Endothelial cell of umbilical vein (primary cell): ENCODE measurements around the gene CYP21A2. TPM values are rescaled to one million over a fixed set of nuclear protein-coding genes. Genes with fewer than 3 reads are reported as not detected.

Source experiments
- BruUV-seq: library from RNA; stranded (reverse); fragments of 400-500 nt; replicated peaks from 2 replicates; lab custom pipeline; 2021; lab: Mats Ljungman, UMichigan
- CTCF ChIA-PET: fragments of 300-600, 350-600 bp; sonication (Branson Sonifier 250); formaldehyde crosslinking; loops from one replicate; lab custom pipeline; 2021; ENCODE audit warnings: antibody characterized with exemption, inconsistent platforms; lab: Charles Lee
- POLR2A ChIA-PET: fragments of 300-600, 350-600 bp; sonication (Branson Sonifier 250); formaldehyde crosslinking; loops from one replicate; lab custom pipeline; 2021; ENCODE audit warnings: antibody characterized with exemption, inconsistent platforms; lab: Charles Lee
- DNase-seq: peaks from one replicate; pipeline ENCODE4 v3.0.0-alpha.2; 2011; ENCODE audit warnings: low read depth, low spot score
- FAIRE-seq: peaks from 2 replicates; lab custom pipeline; 2011; peaks lifted over from hg19 to GRCh38; lab: Jason Lieb, UNC
- H2AFZ ChIP-seq: 2 replicates; pipeline ENCODE4 v1.6.0; 2012; ENCODE audit warnings: low read depth, low read length, control low read depth, inconsistent platforms
- H3K27ac ChIP-seq: 2 replicates; pipeline ENCODE4 v1.5.1; 2011; ENCODE audit warnings: low read depth, mild to moderate bottlenecking, control low read depth, low read length, moderate library complexity; ENCODE audit not compliant: insufficient read depth
- H3K27me3 ChIP-seq, 2 experiments: 2 replicates each; pipeline versions ENCODE4 v1.6.0 to v1.6.1; 2011; ENCODE audit warnings: low read length in 2 of 2, mixed read lengths in 1 of 2; ENCODE audit not compliant: control insufficient read depth in 2 of 2, insufficient read depth in 2 of 2
- H3K36me3 ChIP-seq, 2 experiments: 2 replicates in 1 of 2; 3 replicates in 1 of 2; pipeline ENCODE4 v1.5.1; 2011; ENCODE audit warnings: low read length in 2 of 2, mild to moderate bottlenecking in 1 of 2, moderate library complexity in 1 of 2; ENCODE audit not compliant: control insufficient read depth in 2 of 2, insufficient read depth in 2 of 2; ENCODE audit errors: extremely low read depth in 1 of 2
- H3K4me1 ChIP-seq: 3 replicates; pipeline ENCODE4 v1.5.1; 2011; ENCODE audit warnings: mild to moderate bottlenecking, low read length; ENCODE audit not compliant: control insufficient read depth, insufficient read depth; ENCODE audit errors: extremely low read depth
- H3K4me2 ChIP-seq: 2 replicates; pipeline ENCODE4 v1.6.1; 2011; ENCODE audit warnings: low read length, control low read depth, mixed read lengths; ENCODE audit not compliant: insufficient read depth
- H3K4me3 ChIP-seq, 3 experiments: fragments of 200-600 bp in 1 of 3; sonication (generic), shearing (Covaris generic) in 1 of 3; replicated peaks in 1 of 3; 2 replicates each; pipeline ENCODE4 v1.5.1; 2011 to 2016; ENCODE audit warnings: control low read depth in 3 of 3, low read length in 3 of 3, mild to moderate bottlenecking in 2 of 3, inconsistent platforms in 1 of 3, low read depth in 1 of 3, moderate library complexity in 1 of 3; ENCODE audit not compliant: insufficient read depth in 1 of 3
- H3K79me2 ChIP-seq: 2 replicates; pipeline ENCODE4 v1.6.0; 2012; ENCODE audit warnings: low read length, inconsistent platforms; ENCODE audit not compliant: control insufficient read depth, insufficient read depth
- H3K9ac ChIP-seq: replicated peaks from 2 replicates; pipeline ENCODE3; 2011; ENCODE audit warnings: low read length, control low read depth; ENCODE audit not compliant: insufficient read depth; ENCODE audit errors: extremely low read depth
- H3K9me1 ChIP-seq: replicated peaks from 3 replicates; pipeline ENCODE4 v1.6.0; 2011; ENCODE audit warnings: mild to moderate bottlenecking, low read length; ENCODE audit not compliant: control insufficient read depth, insufficient read depth; ENCODE audit errors: extremely low read depth
- H3K9me3 ChIP-seq: replicated peaks from 2 replicates; pipeline ENCODE4 v1.5.1; 2012; ENCODE audit warnings: low read length, inconsistent platforms; ENCODE audit not compliant: control insufficient read depth, insufficient read depth
- H4K20me1 ChIP-seq: replicated peaks from 2 replicates; pipeline ENCODE3; 2011; ENCODE audit warnings: mild to moderate bottlenecking, low read length; ENCODE audit not compliant: control insufficient read depth, insufficient read depth; ENCODE audit errors: extremely low read depth
- EZH2 ChIP-seq: IDR thresholded peaks from 2 replicates; pipeline ENCODE4 v1.6.1; 2012; ENCODE audit warnings: borderline replicate concordance, low read depth, mild to moderate bottlenecking, moderate library complexity, low read length, inconsistent platforms; ENCODE audit not compliant: severe bottlenecking
- FOS ChIP-seq: IDR thresholded peaks from 2 replicates; pipeline ENCODE4 v1.6.1; 2011; ENCODE audit warnings: mild to moderate bottlenecking, low read length, moderate library complexity, borderline replicate concordance; ENCODE audit not compliant: insufficient read depth
- GATA2 ChIP-seq: IDR thresholded peaks from 2 replicates; pipeline ENCODE4 v1.7.0; 2011; ENCODE audit warnings: low read depth, mild to moderate bottlenecking, moderate library complexity, mixed read lengths, low read length; ENCODE audit not compliant: insufficient read length, insufficient read depth
- JUN ChIP-seq: IDR thresholded peaks from 2 replicates; pipeline ENCODE4 v1.6.1; 2011; ENCODE audit warnings: borderline replicate concordance, low read depth; ENCODE audit not compliant: insufficient read length, insufficient read depth
- POLR2AphosphoS5 ChIP-seq: IDR thresholded peaks from 2 replicates; pipeline ENCODE4 v1.6.1; 2012; ENCODE audit warnings: low read depth, mild to moderate bottlenecking, control low read depth, low read length, moderate library complexity; ENCODE audit not compliant: insufficient read depth
- dilution Hi-C: fragments of 300-500 bp; cut with MboI; formaldehyde crosslinking; loops from one replicate; pipeline ENCODE4 v1.15.0; 2019; ENCODE audit warnings: low sequenced_read_pairs; ENCODE audit not compliant: extremely low pct_ligation_motif_present
- intact Hi-C: fragments of 100-400 bp; cut with micrococcal nuclease; formaldehyde crosslinking; loops from one replicate; pipeline ENCODE4 v1.10.0; 2022
- polyA plus RNA-seq, 4 experiments: library from polyadenylated mRNA; depleted of rRNA in 3 of 4; stranded (reverse) in 3 of 4; unstranded in 1 of 4; fragments of >200 nt; gene quantifications; 2 replicates each; pipeline versions ENCODE4 v1.2.1 to v1.2.3, GENCODE V29; 2011 to 2012; ENCODE audit warnings: missing spikeins in 1 of 4
- total RNA-seq: library from RNA; stranded (reverse); gene quantifications from 2 replicates; pipeline ENCODE4 v1.2.3, GENCODE V29; 2021
- TF ChIP-seq, protein P1 (sequence below), 2 donors: IDR thresholded peaks; 1 replicate in 1 of 2; 2 replicates in 1 of 2; pipeline ENCODE4 v1.5.1; 2011; ENCODE audit warnings: low read length in 2 of 2, mild to moderate bottlenecking in 2 of 2, moderate library complexity in 2 of 2, control low read depth in 1 of 2, inconsistent platforms in 1 of 2, low read depth in 1 of 2; ENCODE audit not compliant: insufficient read depth in 1 of 2; ENCODE audit errors: extremely low read depth in 1 of 2

The CYP21A2 gene
- total and polyA plus RNA-seq, 2 donors (not counting 3 experiments of a cell fraction or from before 2014, with no cell fraction given): 0.22 to 0.46 TPM

DNA sequence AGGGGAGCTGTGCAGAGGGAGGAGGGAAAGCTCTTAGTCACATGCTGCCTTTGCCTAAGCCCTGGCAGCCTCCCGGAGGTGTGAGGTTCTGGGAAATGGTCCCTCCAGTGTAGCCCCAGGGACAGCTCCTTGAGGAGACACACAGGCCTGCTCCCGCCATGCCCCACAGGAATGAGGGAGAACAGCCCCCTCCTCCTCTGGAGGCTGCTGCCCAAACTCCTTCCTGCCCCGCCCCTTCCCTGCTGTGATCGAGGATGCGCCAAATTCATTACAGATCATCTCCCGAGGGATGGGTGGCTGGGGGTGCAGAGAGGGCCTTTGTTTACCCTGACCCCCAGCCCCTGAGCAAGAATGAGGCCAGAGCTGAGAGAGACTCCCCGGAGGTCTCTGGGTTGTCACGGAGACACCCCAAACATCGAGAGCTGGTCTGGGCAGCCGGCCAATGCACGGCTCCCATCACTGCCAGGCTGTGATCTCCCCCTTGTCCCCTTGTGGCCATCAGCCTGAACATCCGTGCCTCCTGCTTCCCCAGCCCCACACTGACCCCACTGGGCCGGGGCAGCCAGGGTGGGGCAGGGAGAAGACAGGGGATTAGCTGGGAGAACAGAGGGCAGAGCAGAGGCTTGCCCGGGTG is 8.4 kb downstream of the CYP21A2 start:
- Histone ChIP-seq H3K36me3 (no peaks in the 10 kb centered on the region), H3K9me3 (no peaks in the 10 kb centered on the region), H3K27ac (no peak overlapping the region), H3K4me2 (no peak overlapping the region), H3K79me2 (no peaks in the 10 kb centered on the region), H3K9ac (no peak overlapping the region), H2AFZ (peak overlapping the region; percentile 48), H3K4me1 (peaks cover 10% of the 10 kb centered on the region), H3K4me3 (no peak overlapping the region), H3K9me1 (no peaks in the 10 kb centered on the region), H3K27me3 (peaks cover 0 to 3% of the 10 kb centered on the region in 2 experiments), H4K20me1 (no peaks in the 10 kb centered on the region)
- dilution Hi-C loops (no loop called here), intact Hi-C loops (loop anchor here (10.0 kb wide), 2 partner anchors 148 to 748 kb away; partner anchors contain the start of genes GPSM3 and PBX2)
- no TSS peak for BruUV-seq
- TF ChIP-seq JUN (no peak), FOS (no peak), GATA2 (no peak), POLR2AphosphoS5 (no peak), EZH2 (no peak)
- TF ChIP-seq, protein P1, sequence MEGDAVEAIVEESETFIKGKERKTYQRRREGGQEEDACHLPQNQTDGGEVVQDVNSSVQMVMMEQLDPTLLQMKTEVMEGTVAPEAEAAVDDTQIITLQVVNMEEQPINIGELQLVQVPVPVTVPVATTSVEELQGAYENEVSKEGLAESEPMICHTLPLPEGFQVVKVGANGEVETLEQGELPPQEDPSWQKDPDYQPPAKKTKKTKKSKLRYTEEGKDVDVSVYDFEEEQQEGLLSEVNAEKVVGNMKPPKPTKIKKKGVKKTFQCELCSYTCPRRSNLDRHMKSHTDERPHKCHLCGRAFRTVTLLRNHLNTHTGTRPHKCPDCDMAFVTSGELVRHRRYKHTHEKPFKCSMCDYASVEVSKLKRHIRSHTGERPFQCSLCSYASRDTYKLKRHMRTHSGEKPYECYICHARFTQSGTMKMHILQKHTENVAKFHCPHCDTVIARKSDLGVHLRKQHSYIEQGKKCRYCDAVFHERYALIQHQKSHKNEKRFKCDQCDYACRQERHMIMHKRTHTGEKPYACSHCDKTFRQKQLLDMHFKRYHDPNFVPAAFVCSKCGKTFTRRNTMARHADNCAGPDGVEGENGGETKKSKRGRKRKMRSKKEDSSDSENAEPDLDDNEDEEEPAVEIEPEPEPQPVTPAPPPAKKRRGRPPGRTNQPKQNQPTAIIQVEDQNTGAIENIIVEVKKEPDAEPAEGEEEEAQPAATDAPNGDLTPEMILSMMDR (IDR thresholded peaks at IDR 0.05; ENCODE audit: extremely low read depth in 1 of 2, insufficient read depth in 1 of 2, low read depth in 1 of 2, low read length in 2 of 2): no peak
- POLR2A ChIA-PET: no interaction called here
- CTCF ChIA-PET: interaction anchor here (2.4 kb wide), 1 partner anchor 17 kb away, joined by 10 read pairs; no protein-coding TSS in a partner anchor
- DNase-seq (no peak), FAIRE-seq (no peak)
